Testis (tissue), 3 donors: ENCODE data around the gene ANKRD11. TPM values are rescaled to one million over a fixed set of nuclear protein-coding genes. Genes with fewer than 3 reads are reported as not detected.
A peak's percentile ranks its signal among the peaks of the same experiment; 100 is the strongest.

ENCODE experiments used
- DNase-seq: peaks from one replicate; pipeline ENCODE4 v3.0.0-alpha.2; 2019
- H3K27ac ChIP-seq, 2 donors: fragments of 200-600 bp; sonication (generic); one replicate each; pipeline ENCODE4 v1.5.1; 2019
- H3K27me3 ChIP-seq: fragments of 200-600 bp; sonication (generic); one replicate; pipeline ENCODE4 v1.5.1; 2019
- H3K36me3 ChIP-seq: fragments of 200-600 bp; sonication (generic); one replicate; pipeline ENCODE4 v1.5.1; 2017; ENCODE audit warnings: low read depth; ENCODE audit errors: missing control alignments
- H3K4me1 ChIP-seq: fragments of 200-600 bp; sonication (generic); one replicate; pipeline ENCODE4 v1.5.1; 2019
- H3K4me3 ChIP-seq, 2 donors: fragments of 200-600 bp; sonication (generic); one replicate each; pipeline ENCODE4 v1.5.1; 2017 to 2019
- H3K9me3 ChIP-seq: fragments of 200-600 bp; sonication (generic); one replicate; pipeline ENCODE4 v1.5.1; 2017
- CTCF ChIP-seq, 3 experiments: fragments of 450-650 bp in 2 of 3; fragments of 200-600 bp in 1 of 3; sonication (generic) in 1 of 3; IDR thresholded peaks; one replicate each; pipeline ENCODE4 v1.5.1; 2016 to 2019; ENCODE audit warnings: antibody characterized with exemption in 3 of 3, mild to moderate bottlenecking in 2 of 3, moderate library complexity in 1 of 3
- POLR2A ChIP-seq: fragments of 450-650 bp; IDR thresholded peaks from one replicate; pipeline ENCODE4 v1.6.1; 2017; ENCODE audit warnings: antibody characterized with exemption, mild to moderate bottlenecking, moderate library complexity
- WGBS, 2 donors: methylation state at CpG; one replicate each; pipeline ENCODE4 v1.1.5; 2018; 5-methylcytosine and 5-hydroxymethylcytosine counted together
- intact Hi-C: fragments of 100-400 bp; cut with DNase I; formaldehyde crosslinking; loops from one replicate; pipeline ENCODE4 v1.15.1; 2023; ENCODE audit warnings: low total_unique reads
- polyA plus RNA-seq: library from polyadenylated mRNA; stranded (reverse); fragments of 350-450 nt; fragmentation: Illumina TruSeq; extraction: RNeasy Lipid Tissue Mini Kit (QIAGEN cat#74804); gene quantifications from one replicate; pipeline ENCODE4 v1.2.3, GENCODE V29; 2014; ENCODE audit warnings: low read depth, low replicate concordance; ENCODE audit not compliant: insufficient read depth
- total RNA-seq, 2 donors: library from RNA; depleted of rRNA; stranded (reverse); fragments of >200 nt; gene quantifications; one replicate each; pipeline ENCODE4 v1.2.3, GENCODE V29; 2016

The ANKRD11 gene
- total and polyA plus RNA-seq, 3 donors from 2014 or later = 49.7 to 187 (median 150) TPM

- Histone ChIP-seq H3K4me3 (no peak overlapping the region), H3K27ac (no peak overlapping the region), H3K36me3 (no peaks in the 10 kb centered on the region), H3K9me3 (no peaks in the 10 kb centered on the region), H3K4me1 (peaks cover 64% of the 10 kb centered on the region), H3K27me3 (no peaks in the 10 kb centered on the region)
- no peak for DNase-seq
- 65 to 77% methylated on average over 5 of the region's 5 CpGs for WGBS, 2 donors
- intact Hi-C loops = loop anchor here (10.0 kb wide), 1 partner anchor 49 kb away; no protein-coding TSS in a partner anchor
- no peak for TF ChIP-seq POLR2A
- TF ChIP-seq CTCF (IDR thresholded peaks at IDR 0.05) = no peak
These were observed 6.3 kb downstream of the ANKRD11 start for GRCh38 chr16:89484041-89484501.

GRCh38 chr16:89482817-89483205, 7.5 kb downstream of the ANKRD11 start:
- WGBS, 2 donors = 61 to 75% methylated on average over 5 of the region's 5 CpGs
- no peaks in the 10 kb centered on the region for H3K9me3 ChIP-seq
- no peak for TF ChIP-seq CTCF (IDR thresholded peaks at IDR 0.05)
- no peak for TF ChIP-seq POLR2A
- H3K4me1 ChIP-seq = peaks cover 53% of the 10 kb centered on the region
- intact Hi-C loops = loop anchor here (10.0 kb wide), 1 partner anchor 48 kb away; no protein-coding TSS in a partner anchor
- H3K27me3 ChIP-seq = no peaks in the 10 kb centered on the region
- no peak overlapping the region for H3K4me3 ChIP-seq
- no peak overlapping the region for H3K27ac ChIP-seq
- H3K36me3 ChIP-seq = no peaks in the 10 kb centered on the region
- DNase-seq = no peak

- Histone ChIP-seq H3K27me3 (no peaks in the 10 kb centered on the region), H3K36me3 (no peaks in the 10 kb centered on the region), H3K27ac (peak overlapping the region in 1 of 2 donors; percentile 19), H3K9me3 (no peaks in the 10 kb centered on the region), H3K4me3 (no peak overlapping the region), H3K4me1 (peaks cover 48% of the 10 kb centered on the region)
- WGBS, 2 donors = 37 to 57% methylated on average over 9 to 14 of the region's 14 CpGs
- DNase-seq = no peak
- TF ChIP-seq CTCF (IDR thresholded peaks at IDR 0.05) = no peak
- TF ChIP-seq POLR2A = no peak
- intact Hi-C loops = loop anchor here (10.0 kb wide), 1 partner anchor 47 kb away; no protein-coding TSS in a partner anchor
These were observed 8.1 kb downstream of the ANKRD11 start for GRCh38 chr16:89482150-89482816.

GRCh38 chr16:89481356-89481955, 8.9 kb downstream of the ANKRD11 start:
- 83% methylated on average over 13 of the region's 13 CpGs for WGBS, 2 donors
- TF ChIP-seq CTCF (IDR thresholded peaks at IDR 0.05) (no peak), POLR2A (no peak)
- DNase-seq = no peak
- Histone ChIP-seq H3K36me3 (no peaks in the 10 kb centered on the region), H3K27ac (no peak overlapping the region), H3K27me3 (no peaks in the 10 kb centered on the region), H3K9me3 (no peaks in the 10 kb centered on the region), H3K4me3 (no peak overlapping the region), H3K4me1 (peaks cover 46% of the 10 kb centered on the region)
- intact Hi-C loops = loop anchor here (10.0 kb wide), 1 partner anchor 47 kb away; no protein-coding TSS in a partner anchor
